G401 (cell line): ENCODE data around the gene DPEP1. TPM values are rescaled to one million over a fixed set of nuclear protein-coding genes. Genes with fewer than 3 reads are reported as not detected.

ENCODE experiments used
- DNase-seq: peaks from one replicate; pipeline ENCODE4 v3.0.0-alpha.2; 2015; ENCODE audit warnings: low spot score
- in situ Hi-C: cut with HindIII; loops from 2 replicates; pipeline ENCODE4 v1.10.0; 2016; ENCODE audit warnings: low sequenced_read_pairs, mixed read lengths
- total RNA-seq: library from RNA; depleted of rRNA; stranded (reverse); fragments of >200 nt; shearing (Covaris generic); gene quantifications from 2 replicates; pipeline ENCODE4 v1.2.3, GENCODE V29; 2014

DPEP1 gene
- total RNA-seq, 1 experiment from 2014 or later: not detected

- DNase-seq: no peak
- in situ Hi-C loops: no loop called here
Measured at GRCh38 chr16:89595330-89596060, 17.9 kb upstream of the DPEP1 start.

GRCh38 chr16:89596061-89596689 lies 17.3 kb upstream of the DPEP1 start:
- DNase-seq: no peak
- in situ Hi-C loops: no loop called here

GRCh38 chr16:89596957-89597649 lies 16.3 kb upstream of the DPEP1 start:
- no peak for DNase-seq
- in situ Hi-C loops: no loop called here

DNA sequence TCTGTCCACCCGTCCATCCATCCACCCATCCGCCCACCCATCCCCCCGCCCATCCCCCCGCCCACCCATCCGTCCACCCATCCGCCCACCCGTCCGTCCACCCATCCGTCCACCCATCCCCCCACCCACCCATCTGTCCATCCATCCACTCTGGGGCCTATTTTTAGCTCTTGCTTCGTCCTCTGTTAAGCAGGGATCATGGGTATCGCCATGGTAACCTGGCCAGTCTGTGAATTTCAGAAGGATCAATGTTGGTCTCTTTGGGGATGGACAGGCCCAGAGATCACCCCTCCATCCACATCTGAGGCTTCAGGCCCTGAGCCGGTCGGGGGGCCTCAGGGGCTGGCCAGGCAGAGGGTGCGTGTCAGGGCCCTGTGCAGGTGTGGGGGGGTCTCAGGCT lies 15.2 kb upstream of the DPEP1 start:
- DNase-seq: no peak
- in situ Hi-C loops: no loop called here

- DNase-seq: no peak
- in situ Hi-C loops: no loop called here
Measured at GRCh38 chr16:89599451-89599858, 14.0 kb upstream of the DPEP1 start.

GRCh38 chr16:89599902-89600301 lies 13.5 kb upstream of the DPEP1 start:
- in situ Hi-C loops: no loop called here
- no peak for DNase-seq

DNA sequence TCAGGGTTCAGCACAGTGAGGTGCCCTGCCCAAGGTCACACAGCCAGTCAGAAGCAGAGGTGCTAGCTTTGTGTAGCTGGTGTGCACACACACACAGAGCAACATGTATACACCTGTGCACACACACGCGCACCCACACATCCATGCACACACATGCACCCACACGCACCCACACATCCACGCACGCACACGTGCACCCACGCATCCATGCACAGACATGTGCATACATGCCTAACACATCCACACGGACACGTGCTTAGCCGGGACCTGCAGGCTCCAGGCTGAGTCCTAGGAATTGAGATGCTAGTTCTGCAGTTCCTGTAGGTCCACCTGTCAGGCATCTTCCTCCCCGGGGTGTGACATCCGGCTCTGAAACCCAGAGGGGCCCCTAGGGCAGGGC lies 13.0 kb upstream of the DPEP1 start:
- in situ Hi-C loops: no loop called here
- DNase-seq: no peak

- in situ Hi-C loops: no loop called here
Measured at GRCh38 chr16:89600956-89601355, 12.5 kb upstream of the DPEP1 start.

GRCh38 chr16:89601906-89602272 lies 11.6 kb upstream of the DPEP1 start:
- in situ Hi-C loops: no loop called here

More at GRCh38 chr16:89600956-89601355, 12.5 kb upstream of the DPEP1 start:
- no peak for DNase-seq

GRCh38 chr16:89602273-89602951 lies 11.0 kb upstream of the DPEP1 start:
- in situ Hi-C loops: no loop called here
- no peak for DNase-seq

More at GRCh38 chr16:89601906-89602272, 11.6 kb upstream of the DPEP1 start:
- DNase-seq: no peak

DNA sequence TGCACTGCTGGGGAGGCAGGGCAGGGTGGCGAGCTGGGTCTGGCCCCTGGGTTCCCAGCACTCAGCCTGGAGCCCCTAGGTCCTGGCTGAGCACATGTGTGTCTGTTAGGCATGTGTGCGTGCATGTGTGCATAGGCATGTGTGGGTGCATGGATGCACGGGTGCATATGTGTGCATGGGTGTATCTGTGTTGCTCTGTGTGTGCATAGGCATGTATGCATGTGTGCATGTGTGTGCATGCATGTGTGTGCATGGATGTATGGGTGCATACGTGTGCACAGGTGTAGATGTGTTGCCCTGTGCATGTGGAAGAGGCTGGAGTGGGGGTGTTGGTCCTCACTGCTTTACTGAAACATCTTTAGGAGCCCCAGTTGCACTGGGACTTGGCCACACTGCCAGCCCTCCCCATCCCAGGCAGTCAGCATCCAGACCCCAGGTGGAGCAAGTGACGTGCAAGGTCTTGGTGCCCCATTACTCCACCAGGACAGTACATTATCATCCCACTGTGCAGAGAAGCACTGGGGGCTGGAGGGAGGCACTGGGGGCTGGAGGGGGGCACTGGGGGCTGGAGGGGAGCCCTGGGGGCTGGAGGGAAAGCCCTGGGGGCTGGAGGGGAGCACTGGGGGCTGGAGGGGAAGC lies 10.4 kb upstream of the DPEP1 start:
- in situ Hi-C loops: no loop called here
- DNase-seq: no peak

- in situ Hi-C loops: no loop called here
- DNase-seq: no peak
Measured at GRCh38 chr16:89604764-89605163, 8.7 kb upstream of the DPEP1 start.

GRCh38 chr16:89605186-89605970 lies 8.1 kb upstream of the DPEP1 start:
- in situ Hi-C loops: no loop called here
- DNase-seq: no peak

DNA sequence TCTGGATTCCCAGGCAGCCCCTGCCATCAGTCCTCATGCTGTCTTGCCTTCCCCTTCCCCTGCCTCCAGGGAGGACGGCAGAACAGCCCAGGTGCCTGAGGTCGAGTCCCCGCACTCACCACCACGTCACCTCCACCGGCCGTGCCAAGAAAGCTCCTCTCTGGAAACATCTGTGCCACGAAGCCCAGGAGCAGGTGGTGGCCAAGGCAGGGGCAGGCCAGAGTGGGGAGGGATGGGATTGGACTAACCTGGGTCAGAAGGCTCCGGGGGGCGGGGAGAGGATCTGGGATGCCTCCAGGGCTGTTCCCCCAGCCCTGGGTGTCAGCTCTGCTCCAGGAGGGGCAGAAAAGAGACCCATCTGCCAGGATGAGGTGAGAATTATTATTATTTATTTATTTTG lies 7.4 kb upstream of the DPEP1 start:
- in situ Hi-C loops: no loop called here
- no peak for DNase-seq

GRCh38 chr16:89607453-89607852 lies 6.0 kb upstream of the DPEP1 start:
- no peak for DNase-seq
- in situ Hi-C loops: no loop called here

- DNase-seq: no peak
Measured at GRCh38 chr16:89607937-89608740, 5.3 kb upstream of the DPEP1 start.

GRCh38 chr16:89610108-89610453 lies 3.4 kb upstream of the DPEP1 start:
- in situ Hi-C loops: no loop called here
- no peak for DNase-seq

More at GRCh38 chr16:89607937-89608740, 5.3 kb upstream of the DPEP1 start:
- in situ Hi-C loops: no loop called here
